ENCODE results near the gene PPP4R1.
A peak's percentile ranks its signal among the peaks of the same experiment; 100 is the strongest.
"Not testable (repeated sequence)": the region's sequence is repeated elsewhere in the genome, so short reads cannot be mapped to it uniquely, and the experiment has no call there.

Gene PPP4R1

DNA sequence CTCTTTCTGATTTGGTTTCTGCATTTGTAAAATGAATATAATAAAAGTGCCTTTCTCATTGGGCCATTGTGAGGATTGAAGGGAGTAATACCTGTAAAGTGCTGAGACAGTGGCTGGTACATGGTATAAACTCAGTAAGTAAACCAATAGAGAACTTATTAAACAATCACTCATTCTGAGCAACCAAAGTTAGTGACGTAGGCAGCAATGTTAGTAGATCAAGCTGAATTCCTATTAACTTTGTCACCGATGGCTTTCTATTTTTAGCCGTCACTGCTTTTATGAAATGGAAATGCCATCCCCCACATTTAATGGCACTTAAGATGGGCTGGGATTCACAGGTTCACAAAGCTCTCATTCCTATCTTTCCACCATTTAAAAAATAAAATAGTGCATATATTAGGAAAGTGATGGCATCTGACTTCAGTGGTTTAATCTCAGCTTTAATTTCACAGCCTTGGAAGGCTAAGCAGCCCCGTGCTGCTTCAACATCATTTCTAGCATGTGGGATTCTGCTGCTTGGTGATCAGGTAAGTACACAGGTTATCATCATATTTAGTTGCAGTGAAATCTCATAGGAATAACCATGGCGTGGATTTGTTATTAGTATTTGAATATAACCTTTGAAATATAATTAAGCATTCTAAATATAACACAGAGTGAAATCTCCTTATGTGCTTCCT, 17.6 kb upstream of the PPP4R1 start:
- peak; percentile 88 for DNase-seq
- in situ Hi-C loops (cut with HindIII; ENCODE audit: low pct_ligation_motif_present, low pct_unique_long_range_greater_than_20kb, low sequenced_read_pairs): no loop called here

- DNase-seq: no peak
- in situ Hi-C loops (cut with HindIII; ENCODE audit: low pct_ligation_motif_present, low pct_unique_long_range_greater_than_20kb, low sequenced_read_pairs): no loop called here
These were observed 16.1 kb upstream of the PPP4R1 start for GRCh38 chr18:9630444-9630843.

DNA sequence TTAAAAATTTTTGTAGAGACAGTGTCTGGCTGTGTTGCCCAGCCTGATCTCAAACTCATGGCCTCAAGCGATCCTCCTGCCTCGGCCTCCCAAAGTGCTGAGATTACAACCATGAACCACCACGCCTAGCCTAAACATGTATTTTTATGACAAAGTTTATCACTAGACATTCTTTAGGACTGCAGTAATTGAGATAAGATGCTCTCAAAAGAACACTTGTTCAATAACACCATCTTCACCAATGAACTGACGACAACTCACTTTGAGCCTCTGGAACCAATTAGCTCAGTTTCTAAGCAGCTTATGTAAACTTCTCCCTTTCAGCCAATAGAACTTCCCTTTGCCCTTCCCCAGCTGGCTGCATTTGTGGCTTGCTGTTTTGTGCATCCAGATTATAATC, 15.3 kb upstream of the PPP4R1 start:
- DNase-seq: no peak
- in situ Hi-C loops (cut with HindIII; ENCODE audit: low pct_ligation_motif_present, low pct_unique_long_range_greater_than_20kb, low sequenced_read_pairs): no loop called here

DNA sequence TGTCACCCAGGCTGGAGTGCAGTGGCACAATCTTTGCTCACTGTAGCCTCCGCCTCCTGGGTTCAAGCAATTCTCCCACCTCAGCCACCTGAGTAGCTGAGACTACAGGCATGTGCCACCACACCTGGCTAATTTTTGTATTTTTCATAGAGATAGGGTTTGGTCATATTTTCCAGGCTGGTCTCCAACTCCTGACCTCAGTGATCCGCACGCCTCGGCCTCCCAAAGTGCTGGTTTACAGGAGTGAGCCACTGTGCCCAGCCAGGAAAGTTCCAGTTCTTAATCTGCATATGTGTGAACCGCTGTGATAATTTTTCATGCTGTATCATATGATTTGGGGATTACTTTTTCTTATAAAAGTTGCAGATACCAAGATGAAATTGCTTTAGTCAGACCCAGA, 14.6 kb upstream of the PPP4R1 start:
- in situ Hi-C loops (cut with HindIII; ENCODE audit: low pct_ligation_motif_present, low pct_unique_long_range_greater_than_20kb, low sequenced_read_pairs): no loop called here
- no peak for DNase-seq

- DNase-seq: no peak
- in situ Hi-C loops (cut with HindIII; ENCODE audit: low pct_ligation_motif_present, low pct_unique_long_range_greater_than_20kb, low sequenced_read_pairs): no loop called here
These were observed 13.3 kb upstream of the PPP4R1 start for GRCh38 chr18:9627642-9628041.

DNA sequence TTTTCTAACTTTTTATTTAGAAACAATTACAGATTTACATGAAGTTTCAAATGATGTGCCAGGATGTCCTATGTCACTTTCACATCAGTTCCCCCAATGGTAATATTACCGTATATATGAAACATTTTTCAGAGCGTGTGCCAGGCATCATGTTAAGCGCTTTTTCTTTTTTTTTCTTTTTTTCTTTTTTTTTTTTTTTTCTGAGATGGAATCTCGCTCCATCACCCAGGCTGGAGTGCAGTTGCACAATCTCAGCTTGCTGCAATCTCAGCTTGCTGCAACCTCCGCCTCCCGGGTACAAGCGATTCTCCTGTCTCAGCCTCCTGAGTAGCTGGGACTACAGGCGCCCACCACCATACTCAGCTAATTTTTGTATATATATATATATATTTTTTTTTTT, 5.6 kb upstream of the PPP4R1 start:
- DNase-seq: no peak
- in situ Hi-C loops (cut with HindIII; ENCODE audit: low pct_ligation_motif_present, low pct_unique_long_range_greater_than_20kb, low sequenced_read_pairs): no loop called here

DNA sequence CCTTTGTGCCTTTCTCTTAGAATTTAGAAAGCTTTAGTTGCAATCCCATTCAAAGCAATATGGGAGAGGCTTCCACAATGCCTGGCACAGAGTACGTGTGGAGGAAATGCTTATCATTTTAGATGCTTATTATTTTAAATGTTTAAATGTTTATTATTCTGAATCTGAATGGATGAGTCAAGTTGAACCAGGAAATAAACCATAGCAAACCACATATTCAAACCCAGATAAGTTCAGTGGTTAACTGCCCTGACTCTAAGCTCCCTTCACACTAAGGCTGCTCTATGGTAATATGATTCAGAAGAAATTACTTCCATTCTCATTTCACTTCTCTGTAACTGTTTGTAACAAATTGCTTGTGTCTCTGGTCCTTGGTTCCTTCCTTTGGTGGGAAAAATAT, 5.2 kb upstream of the PPP4R1 start:
- in situ Hi-C loops (cut with HindIII; ENCODE audit: low pct_ligation_motif_present, low pct_unique_long_range_greater_than_20kb, low sequenced_read_pairs): no loop called here

DNA sequence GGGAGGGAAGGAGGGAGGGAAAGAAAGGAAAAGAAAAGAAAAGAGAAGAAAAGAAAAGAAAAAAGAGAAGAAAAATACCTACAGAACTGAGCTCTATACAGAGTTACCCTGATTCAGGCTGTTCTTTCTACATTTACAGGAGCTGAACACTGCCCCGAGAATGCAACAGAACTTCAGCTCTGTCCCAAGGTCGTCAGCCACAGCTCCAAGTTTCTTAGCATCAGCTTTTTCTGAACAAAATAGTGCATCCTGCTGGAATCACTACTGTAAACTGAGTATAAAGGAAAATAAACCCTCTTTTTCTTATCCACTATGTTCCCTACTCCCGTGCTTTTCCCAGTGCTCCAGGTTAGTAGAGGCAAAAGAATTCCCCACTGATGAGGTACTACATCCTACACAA, 4.7 kb upstream of the PPP4R1 start:
- no peak for DNase-seq
- in situ Hi-C loops (cut with HindIII; ENCODE audit: low pct_ligation_motif_present, low pct_unique_long_range_greater_than_20kb, low sequenced_read_pairs): no loop called here

More for the DNA sequence above, 5.2 kb upstream of the PPP4R1 start:
- DNase-seq: no peak

DNA sequence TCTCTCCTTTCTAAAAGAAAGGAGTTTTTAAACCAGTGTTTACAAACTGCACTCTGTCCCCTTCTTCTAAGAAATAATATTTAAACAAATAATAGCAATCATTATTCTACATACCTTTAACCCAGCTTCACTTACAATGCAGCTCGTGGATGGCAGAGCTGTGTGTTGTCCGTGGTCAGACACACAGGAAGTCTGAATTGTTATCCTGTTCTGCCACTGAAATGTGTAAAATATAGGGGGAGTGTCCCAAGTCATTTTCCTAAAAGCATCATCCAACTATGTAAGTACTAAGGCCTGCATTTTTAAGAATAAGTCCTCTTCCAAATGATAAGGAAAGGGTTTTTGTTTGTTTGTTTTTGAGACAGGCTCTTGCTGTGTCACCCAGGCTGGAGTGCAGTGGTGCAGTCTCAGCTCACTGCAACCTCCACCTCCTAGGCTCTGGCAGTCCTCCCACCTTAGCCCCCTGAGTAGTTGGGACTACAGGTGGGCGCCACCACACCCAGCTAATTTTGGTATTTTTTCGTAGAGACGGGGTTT, 2.7 kb upstream of the PPP4R1 start:
- no peak for DNase-seq
- in situ Hi-C loops (cut with HindIII; ENCODE audit: low pct_ligation_motif_present, low pct_unique_long_range_greater_than_20kb, low sequenced_read_pairs): no loop called here

DNA sequence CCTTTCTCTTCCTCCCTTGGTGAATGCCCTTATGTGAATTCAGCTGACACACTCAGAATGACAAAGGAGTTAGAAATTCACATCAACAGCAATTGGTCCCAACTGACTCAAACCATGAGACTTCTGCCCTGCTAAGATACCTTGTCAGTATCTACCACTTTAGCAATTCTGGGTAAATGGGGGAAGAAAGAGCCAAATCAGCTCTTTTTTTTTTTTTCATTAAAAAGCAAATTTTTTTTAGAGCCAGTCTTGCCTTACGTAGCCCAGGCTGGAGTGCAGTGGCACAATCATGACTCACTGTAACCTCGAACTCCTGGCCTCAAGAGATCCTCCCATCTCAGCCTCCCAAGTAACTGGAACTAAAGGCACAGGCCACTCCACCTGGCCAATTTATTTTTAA, 1.7 kb upstream of the PPP4R1 start:
- in situ Hi-C loops (cut with HindIII; ENCODE audit: low pct_ligation_motif_present, low pct_unique_long_range_greater_than_20kb, low sequenced_read_pairs): no loop called here

GRCh38 chr18:9615280-9615797, 980 bp upstream of the PPP4R1 start:
- peak; percentile 15 for DNase-seq
- in situ Hi-C loops (cut with HindIII; ENCODE audit: low pct_ligation_motif_present, low pct_unique_long_range_greater_than_20kb, low sequenced_read_pairs): no loop called here

More for the DNA sequence above, 1.7 kb upstream of the PPP4R1 start:
- no peak for DNase-seq

GRCh38 chr18:9613550-9614400, 584 bp downstream of the PPP4R1 start:
- peak; percentile 56 for DNase-seq
- in situ Hi-C loops (cut with HindIII; ENCODE audit: low pct_ligation_motif_present, low pct_unique_long_range_greater_than_20kb, low sequenced_read_pairs): no loop called here

DNA sequence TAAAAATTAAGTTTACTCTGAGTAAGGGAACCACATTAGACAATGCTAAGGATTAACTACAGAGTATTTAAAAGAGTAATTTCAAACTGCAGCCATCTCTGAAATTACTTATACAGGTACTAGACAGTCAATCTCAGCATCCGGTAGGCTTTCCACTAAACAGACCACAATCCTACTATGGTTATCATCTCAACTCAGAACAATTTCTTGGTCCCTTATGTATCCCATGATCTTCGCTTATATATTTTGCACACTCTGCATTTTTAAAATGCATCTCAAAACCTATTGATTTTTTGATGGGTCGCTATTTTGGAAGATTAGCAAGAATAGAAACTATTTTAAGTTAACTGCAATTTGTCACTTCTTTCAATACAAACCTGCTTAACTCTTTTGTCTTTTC, 1.4 kb downstream of the PPP4R1 start:
- in situ Hi-C loops (cut with HindIII; ENCODE audit: low pct_ligation_motif_present, low pct_unique_long_range_greater_than_20kb, low sequenced_read_pairs): no loop called here
- DNase-seq: no peak

GRCh38 chr18:9612215-9612830, 2.0 kb downstream of the PPP4R1 start:
- in situ Hi-C loops (cut with HindIII; ENCODE audit: low pct_ligation_motif_present, low pct_unique_long_range_greater_than_20kb, low sequenced_read_pairs): no loop called here
- peak; percentile 54 for DNase-seq

DNA sequence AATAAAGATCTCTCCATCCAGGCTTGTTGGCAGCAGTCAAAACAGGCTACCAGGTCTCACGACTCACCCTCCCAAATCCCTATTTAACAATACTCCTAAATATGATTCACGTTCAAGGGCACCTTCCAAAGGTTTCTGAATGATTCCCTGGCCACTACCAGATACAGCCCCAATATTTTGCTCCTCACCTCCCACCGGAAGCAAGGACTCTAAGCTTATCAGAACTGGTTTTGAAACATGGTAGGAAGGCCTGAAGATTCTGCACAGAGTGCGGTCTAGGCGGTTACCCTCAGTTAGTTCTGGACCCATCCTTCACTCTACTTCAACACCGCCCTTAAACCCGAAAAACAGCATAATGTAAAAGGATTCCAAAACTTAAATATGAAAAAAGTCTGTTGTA, 5.2 kb downstream of the PPP4R1 start:
- DNase-seq: no peak
- in situ Hi-C loops (cut with HindIII; ENCODE audit: low pct_ligation_motif_present, low pct_unique_long_range_greater_than_20kb, low sequenced_read_pairs): no loop called here

DNA sequence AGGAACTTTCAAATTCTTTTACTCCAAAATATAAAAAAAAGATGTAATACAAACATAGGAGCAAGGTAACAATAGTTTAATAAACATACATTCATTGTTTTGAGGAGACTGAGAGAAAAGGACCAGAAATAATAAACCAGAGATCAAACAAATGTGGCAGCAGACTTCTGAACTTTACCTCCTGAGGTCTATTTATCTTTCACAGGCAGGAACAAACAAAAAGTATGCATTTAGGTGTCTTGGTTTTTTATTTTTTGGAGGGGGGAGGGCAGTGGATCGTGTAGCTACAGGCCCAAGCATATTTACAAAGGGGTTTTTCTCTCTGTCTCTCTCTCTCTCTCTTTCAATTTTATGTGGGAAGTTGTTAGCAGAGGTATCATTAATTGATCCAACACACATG, 5.6 kb downstream of the PPP4R1 start:
- DNase-seq: no peak
- in situ Hi-C loops (cut with HindIII; ENCODE audit: low pct_ligation_motif_present, low pct_unique_long_range_greater_than_20kb, low sequenced_read_pairs): no loop called here

GRCh38 chr18:9608298-9608697, 6.1 kb downstream of the PPP4R1 start:
- DNase-seq: no peak
- in situ Hi-C loops (cut with HindIII; ENCODE audit: low pct_ligation_motif_present, low pct_unique_long_range_greater_than_20kb, low sequenced_read_pairs): no loop called here

- DNase-seq; in situ Hi-C loops (cut with HindIII; ENCODE audit: low pct_ligation_motif_present, low pct_unique_long_range_greater_than_20kb, low sequenced_read_pairs): not testable (repeated sequence)
These were observed 7.2 kb downstream of the PPP4R1 start for GRCh38 chr18:9607111-9607510.

- DNase-seq: no peak
- in situ Hi-C loops (cut with HindIII; ENCODE audit: low pct_ligation_motif_present, low pct_unique_long_range_greater_than_20kb, low sequenced_read_pairs): no loop called here
These were observed 8.3 kb downstream of the PPP4R1 start for GRCh38 chr18:9606039-9606438.
